Panc1 (cell line): Measurements from ENCODE around the gene SVBP.
A peak's percentile ranks its signal among the peaks of the same experiment; 100 is the strongest.

Source experiments
- CTCF ChIP-seq: fragments of 450-650 bp; IDR thresholded peaks from 2 replicates; pipeline ENCODE4 v1.5.1; 2017; ENCODE audit warnings: mild to moderate bottlenecking
- SIN3A ChIP-seq: IDR thresholded peaks from 2 replicates; pipeline ENCODE4 v1.6.1; 2012; ENCODE audit warnings: low read depth, mild to moderate bottlenecking, low read length, moderate library complexity, borderline replicate concordance; ENCODE audit not compliant: insufficient read depth

GRCh38 chr1:42759114-42759513 lies 58.1 kb downstream of the SVBP start:
- TF ChIP-seq CTCF = peak; percentile 24; the same call in 1 of the 2 replicates
- no peak for TF ChIP-seq SIN3A
